GM18517 (cell line): ENCODE data around the gene HIBCH.
"Not testable (repeated sequence)": the region's sequence is repeated elsewhere in the genome, so short reads cannot be mapped to it uniquely, and the experiment has no call there.

Experiments used
- ATAC-seq: cut with Tn5 transposase; IDR thresholded peaks from one replicate; pipeline ENCODE4 v1.9.1; 2021; ENCODE audit warnings: mild to moderate bottlenecking, moderate library complexity; ENCODE audit not compliant: unreplicated experiment

Gene HIBCH

GRCh38 chr2:190254063-190254850 is 65.4 kb downstream of the HIBCH start:
- no peak for ATAC-seq

DNA sequence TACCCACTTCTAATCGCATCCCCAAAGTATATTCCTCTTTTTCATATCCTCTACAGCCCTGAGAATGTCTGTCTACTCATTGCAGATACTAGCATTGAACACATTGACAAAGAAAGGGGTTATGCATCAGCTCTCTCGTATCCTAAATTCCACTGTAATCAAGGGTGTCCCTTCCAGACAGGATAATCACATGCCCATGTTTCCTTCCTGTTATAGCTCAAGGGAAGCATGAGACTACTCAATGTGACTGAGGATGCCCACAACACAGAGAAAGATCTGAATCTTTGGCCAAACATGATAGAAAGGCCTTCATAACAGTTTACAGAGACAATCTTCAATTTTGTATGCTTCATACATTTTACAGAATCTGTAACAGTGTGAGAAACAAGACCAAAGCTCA is 69.2 kb downstream of the HIBCH start:
- no peak for ATAC-seq

GRCh38 chr2:190235551-190236075 is 84.0 kb downstream of the HIBCH start:
- no peak for ATAC-seq

DNA sequence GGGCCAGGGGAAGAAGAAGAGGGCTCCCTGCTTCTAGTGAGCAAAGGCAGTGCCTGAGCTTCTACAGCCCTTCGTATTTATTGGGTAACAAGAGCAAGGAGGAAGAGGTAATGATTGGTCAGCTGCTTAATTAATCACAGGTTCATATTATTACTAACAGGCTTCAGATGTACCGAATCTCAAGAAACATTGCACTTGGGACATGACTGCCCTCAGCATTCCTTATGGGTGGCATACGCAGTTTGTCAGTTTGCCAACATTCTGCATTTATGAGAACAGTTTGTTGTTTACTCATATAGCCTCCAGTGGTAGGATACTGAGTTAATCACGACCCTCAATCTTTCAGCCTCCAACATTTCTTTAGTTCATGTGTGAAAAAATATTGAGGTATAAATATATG is 84.5 kb downstream of the HIBCH start:
- no peak for ATAC-seq

GRCh38 chr2:190223989-190224388 is 95.6 kb downstream of the HIBCH start:
- ATAC-seq: not testable (repeated sequence)

GRCh38 chr2:190222745-190223144 is 96.9 kb downstream of the HIBCH start:
- ATAC-seq: not testable (repeated sequence)

DNA sequence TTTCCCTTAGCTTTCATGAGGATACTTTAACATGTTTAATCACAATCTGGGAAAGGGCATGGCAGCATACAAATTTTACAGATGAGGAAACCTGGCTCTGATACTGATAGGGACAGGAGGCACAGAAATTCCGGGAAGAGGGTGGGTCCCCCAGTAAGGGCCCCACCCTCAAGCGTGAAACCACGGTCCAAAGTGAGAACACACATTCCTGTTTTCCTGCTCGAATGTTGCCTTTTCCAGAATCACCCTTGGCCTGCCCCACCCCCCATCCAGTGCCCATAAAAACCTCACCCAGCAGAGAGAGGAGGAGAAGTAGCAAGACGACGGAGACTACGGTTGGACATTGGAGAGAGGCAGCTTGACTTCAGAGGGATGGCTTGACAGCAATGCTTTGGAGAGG is 98.2 kb downstream of the HIBCH start:
- ATAC-seq: no peak

DNA sequence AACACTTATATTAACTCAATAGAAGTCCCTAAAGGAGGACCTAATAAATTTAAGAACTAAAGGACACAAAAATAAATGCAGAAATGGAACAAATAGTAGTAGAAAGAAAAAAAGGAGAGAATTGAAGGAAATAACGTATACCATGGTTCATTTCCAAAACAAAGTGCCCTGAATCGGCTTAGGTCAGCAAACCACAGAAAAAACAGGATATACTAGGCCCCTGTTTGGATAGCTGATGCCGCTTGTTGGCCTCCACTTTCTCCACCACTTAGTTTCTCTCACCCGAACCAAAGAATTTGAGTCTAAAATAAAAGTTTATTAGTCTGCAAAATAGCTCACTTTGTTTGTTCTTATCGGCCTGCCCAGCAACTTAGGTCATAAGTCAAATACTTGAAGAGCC is 100.4 kb downstream of the HIBCH start:
- ATAC-seq: no peak

DNA sequence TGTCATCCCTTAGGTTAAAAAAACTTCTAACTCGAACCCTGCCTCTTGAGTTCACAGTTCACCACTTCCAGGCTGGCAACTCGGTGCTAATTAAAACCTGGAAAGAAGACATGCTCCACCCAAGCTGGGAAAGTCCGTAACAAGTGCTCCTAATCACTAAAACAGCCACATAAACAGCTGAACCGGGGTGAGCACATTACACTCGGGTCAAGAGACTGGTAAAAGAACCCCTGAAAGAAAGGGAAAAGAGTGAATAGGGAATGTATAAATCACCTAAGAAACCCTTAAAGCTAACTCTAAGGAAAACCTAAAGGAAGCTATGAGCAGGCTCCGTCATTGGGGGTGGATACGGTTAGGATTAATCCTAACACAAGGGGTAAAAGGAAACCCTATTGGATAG is 102.0 kb downstream of the HIBCH start:
- ATAC-seq: no peak

GRCh38 chr2:190216829-190217228 is 102.8 kb downstream of the HIBCH start:
- ATAC-seq: no peak

DNA sequence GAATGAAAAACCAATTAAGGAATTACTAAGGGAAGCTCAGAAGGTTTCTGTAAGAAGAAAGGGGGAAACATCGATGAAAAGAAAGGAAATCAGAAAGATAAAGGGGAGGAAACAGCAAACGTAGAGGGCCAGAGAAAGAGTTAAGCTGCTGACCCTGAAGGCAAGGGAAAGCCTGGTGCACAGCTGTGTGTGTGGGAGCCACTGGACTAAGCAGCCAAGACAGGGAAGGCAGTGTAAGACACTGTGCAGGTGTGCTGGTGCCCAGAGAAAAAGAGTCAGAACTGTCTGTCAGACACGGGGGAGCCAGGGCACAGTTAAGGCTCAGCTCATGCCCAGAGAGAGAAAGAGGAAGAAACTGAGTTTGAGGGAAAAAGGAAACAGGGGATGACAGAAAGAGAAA is 104.0 kb downstream of the HIBCH start:
- no peak for ATAC-seq

DNA sequence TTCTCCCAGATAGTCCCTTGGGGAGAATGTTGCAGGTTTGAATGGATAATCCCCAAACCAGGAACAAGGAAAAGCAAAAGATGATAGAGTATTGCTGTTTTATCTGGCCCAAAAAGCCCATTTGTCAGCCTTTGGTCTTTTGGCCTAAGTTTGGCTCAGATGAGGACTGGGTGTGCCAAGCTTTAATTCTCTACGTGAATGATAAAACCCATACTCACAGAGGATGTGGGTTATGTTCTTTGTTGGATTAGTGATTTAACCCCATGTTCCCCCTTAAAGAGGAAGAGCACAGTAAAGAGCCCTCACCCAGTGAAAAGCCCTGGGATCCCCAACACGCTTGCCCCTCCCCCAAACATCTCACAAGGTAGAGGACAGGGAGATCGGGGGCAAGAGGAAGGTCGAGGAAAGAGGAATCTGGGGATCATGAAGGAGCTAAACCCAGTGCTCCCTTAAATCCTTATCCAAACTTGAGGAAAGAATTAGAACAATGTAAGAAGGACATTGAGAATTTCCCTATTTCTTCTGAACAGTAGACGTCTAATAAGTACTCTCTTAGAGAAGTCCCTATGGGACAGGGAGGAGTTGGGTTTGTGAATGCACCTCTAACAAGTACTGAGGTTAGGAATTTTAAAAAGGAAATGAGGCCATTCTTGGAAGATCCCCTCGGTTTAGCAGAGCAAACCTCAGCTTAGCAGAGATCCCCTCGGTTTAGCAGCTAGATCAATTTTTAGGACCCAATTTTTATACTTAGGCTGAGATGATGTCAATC is 105.0 kb downstream of the HIBCH start:
- no peak for ATAC-seq

DNA sequence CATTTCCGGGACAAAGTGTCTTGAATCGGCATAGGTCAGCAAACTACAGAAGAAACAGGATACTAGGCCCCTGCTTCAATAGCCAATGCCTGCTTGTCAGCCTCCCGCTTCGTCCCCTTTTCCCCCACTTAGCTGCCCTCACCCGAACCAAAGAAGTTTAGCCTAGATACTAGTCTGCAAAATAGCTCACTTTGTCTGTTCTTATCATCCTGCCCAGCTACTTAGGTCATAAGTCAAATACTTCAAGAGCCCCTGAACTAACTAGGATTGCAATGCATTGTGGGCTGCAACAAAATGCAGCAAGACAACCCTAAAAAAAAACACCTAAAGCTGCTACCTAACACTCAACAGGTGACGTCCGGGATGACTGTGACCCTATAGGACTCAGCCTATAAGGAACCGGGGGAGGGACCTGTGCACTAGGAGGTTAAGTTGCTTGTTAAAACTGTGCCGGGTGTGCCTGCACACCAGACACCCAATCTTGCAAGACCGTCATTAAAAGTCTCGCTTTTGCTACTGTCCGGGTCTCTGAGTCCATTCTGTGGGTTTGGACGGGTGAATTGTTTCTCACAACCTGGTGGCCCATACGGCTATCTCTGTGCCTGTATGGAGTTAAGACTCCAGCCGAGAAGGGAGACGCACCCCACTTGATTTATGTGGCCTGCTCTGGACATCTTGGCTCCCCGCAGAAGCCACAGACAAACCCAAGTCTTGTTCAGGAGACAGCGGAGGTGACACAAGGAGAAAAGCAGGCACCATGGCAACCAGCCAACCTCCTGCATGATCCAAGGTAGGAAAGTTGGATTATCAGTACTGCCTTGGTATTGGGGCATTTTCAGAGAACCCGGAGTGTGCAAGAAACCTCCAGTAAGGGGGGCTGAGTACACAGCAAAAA is 105.9 kb downstream of the HIBCH start:
- no peak for ATAC-seq

DNA sequence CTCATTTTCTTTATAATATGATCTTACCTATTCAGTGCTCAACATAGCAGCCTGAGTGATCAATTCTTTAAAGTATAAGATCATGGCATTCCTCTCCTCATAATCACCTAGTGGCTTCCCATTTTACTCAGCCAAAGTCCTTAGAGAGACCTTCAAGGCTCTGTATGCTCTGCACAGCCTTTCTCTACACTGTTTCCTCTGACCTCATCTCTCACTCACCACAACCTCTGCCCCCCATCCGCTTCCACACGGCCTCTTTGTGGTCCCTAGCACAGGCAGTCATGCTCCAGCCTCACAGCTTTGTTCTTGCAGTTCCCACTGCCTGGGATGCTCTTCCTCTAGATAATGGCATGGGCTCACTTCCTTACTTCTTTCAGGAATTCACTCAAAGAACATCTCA is 109.2 kb downstream of the HIBCH start:
- no peak for ATAC-seq

DNA sequence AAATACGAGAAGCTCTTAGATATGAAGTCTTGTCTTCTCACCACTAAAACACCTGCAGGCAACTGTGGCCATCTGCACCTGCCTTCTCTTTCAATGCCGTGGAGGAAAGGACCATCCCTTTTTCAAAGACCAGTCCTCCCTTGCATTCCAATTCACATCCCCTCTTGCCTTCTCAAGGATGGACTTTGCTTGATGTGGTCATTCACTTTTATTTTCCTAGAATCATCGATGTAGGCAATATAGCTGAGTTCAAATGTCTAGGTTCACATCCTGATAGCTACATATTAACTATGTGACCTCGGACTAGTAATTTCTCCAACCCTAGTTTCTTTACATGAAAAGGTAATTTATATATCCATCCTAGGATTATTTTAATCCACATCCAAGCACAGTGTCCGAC is 110.1 kb downstream of the HIBCH start:
- ATAC-seq: no peak

- ATAC-seq: no peak
Observed at GRCh38 chr2:190207930-190208329, 111.7 kb downstream of the HIBCH start.

DNA sequence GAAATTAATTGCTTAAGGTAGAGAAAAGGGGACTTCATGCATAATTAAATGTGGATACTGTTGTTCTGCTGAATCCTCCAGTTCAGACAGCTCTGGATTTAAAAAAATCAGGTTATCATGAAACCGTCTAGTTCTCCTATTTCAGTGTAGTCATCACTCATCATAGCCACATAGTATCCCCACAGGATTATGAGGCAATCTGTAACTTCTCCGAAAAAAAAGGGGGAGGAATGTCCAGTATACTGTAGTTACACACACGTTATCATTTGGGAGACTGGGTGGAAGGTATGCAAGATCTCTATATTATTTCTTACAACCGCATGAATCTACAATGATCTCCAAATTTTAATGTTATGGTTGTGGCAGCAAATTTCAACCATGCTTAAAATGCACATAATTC is 114.0 kb downstream of the HIBCH start:
- ATAC-seq: no peak

- ATAC-seq: no peak
Observed at GRCh38 chr2:190202604-190203003, 117.0 kb downstream of the HIBCH start.

GRCh38 chr2:190202018-190202417 is 117.6 kb downstream of the HIBCH start:
- ATAC-seq: no peak

GRCh38 chr2:190200603-190201002 is 119.0 kb downstream of the HIBCH start:
- ATAC-seq: no peak

GRCh38 chr2:190199530-190199929 is 120.1 kb downstream of the HIBCH start:
- ATAC-seq: no peak
